Measurements from ENCODE around the gene IL1B.

DNA sequence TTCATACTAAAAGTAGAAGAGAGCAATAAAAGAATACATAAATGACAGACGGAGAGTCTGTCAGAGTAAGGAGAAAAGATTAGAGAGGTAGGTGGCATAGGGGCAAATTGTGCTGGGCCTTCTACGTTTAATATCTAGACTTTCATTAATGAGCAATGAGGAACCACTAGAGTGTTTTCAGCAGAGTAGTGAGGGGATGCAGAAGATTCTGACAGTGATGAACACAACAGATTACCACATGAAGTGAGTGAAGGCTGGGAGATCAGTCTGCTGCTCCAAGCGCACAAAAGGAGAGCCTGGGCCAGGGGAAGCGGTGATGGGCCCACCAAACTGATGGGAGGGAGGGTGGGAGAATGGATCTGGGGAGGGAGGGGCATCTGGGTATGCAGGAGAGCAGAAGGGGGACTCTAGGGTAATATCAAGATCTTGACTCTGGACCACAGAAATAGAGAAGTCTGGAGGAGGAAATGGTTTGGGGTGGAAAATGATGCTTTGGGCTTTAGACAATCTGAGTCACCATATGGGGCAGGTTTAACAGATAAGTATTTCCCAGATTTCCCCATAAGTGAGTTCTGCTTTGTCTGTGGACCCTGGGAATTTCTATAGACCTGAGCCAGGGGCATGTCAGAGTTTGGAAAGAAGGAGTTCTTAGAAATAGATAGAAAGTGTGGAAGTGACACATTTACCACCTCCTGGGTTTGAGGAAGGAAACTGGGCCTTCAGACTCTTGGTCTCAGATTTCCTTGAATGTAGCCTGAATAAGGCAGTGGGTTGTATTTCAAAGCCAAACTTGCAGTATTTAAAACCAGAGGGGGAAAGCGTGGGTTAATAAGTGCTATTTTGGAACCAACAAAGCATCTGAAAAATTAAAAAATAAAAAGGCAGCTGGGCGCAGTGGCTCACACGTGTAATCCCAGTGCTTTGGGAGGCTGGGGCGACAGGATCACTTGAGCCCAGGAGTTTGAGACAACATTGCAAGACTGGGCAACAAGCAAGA lies 37.3 kb downstream of the IL1B start:
- TF ChIP-seq, protein P1, sequence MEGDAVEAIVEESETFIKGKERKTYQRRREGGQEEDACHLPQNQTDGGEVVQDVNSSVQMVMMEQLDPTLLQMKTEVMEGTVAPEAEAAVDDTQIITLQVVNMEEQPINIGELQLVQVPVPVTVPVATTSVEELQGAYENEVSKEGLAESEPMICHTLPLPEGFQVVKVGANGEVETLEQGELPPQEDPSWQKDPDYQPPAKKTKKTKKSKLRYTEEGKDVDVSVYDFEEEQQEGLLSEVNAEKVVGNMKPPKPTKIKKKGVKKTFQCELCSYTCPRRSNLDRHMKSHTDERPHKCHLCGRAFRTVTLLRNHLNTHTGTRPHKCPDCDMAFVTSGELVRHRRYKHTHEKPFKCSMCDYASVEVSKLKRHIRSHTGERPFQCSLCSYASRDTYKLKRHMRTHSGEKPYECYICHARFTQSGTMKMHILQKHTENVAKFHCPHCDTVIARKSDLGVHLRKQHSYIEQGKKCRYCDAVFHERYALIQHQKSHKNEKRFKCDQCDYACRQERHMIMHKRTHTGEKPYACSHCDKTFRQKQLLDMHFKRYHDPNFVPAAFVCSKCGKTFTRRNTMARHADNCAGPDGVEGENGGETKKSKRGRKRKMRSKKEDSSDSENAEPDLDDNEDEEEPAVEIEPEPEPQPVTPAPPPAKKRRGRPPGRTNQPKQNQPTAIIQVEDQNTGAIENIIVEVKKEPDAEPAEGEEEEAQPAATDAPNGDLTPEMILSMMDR (IDR thresholded peaks at IDR 0.05), result no peak
- no peak for TF ChIP-seq EZH2 (IDR thresholded peaks at IDR 0.05)

Data from neural progenitor cell (in vitro differentiated cells).